ENCODE data around the gene SEC14L5. TPM values are rescaled to one million over a fixed set of nuclear protein-coding genes. Genes with fewer than 3 reads are reported as not detected.

Gene SEC14L5
- total and polyA plus RNA-seq, 10 of the 15 experiments (the other 5 are each of a cell fraction or from before 2014, with no cell fraction given), result 0.01 TPM; not detected in 9

GRCh38 chr16:4947722-4948503 is 10.2 kb upstream of the SEC14L5 start:
- peak overlapping the region; percentile 1; the same call in 1 of the 2 replicates for H2AFZ ChIP-seq (ENCODE audit: control insufficient read depth, low read depth, low read length)
- RAD21 ChIA-PET (ENCODE audit: unreplicated experiment), result no interaction called here
- ATAC-seq (no peak), FAIRE-seq (no peak), DNase-seq (ENCODE audit: low read depth, low spot score) (no peak)
- no peak overlapping the region for H3K9ac ChIP-seq (ENCODE audit: control insufficient read depth, insufficient read depth, low read length)
- BruUV-seq (replicated peaks), result no TSS peak
- H3K4me2 ChIP-seq (ENCODE audit: control insufficient read depth, insufficient read depth), result no peak overlapping the region
- peak; percentile 61 for TF ChIP-seq GABPA (IDR thresholded peaks at IDR 0.05; ENCODE audit: low read depth)
- TF ChIP-seq TBL1XR1 (IDR thresholded peaks at IDR 0.05; ENCODE audit: low read depth, low read length), result no peak
- WGBS (ENCODE audit: insufficient coverage, insufficient replicate concordance, low lambda C conversion rate, missing lambda C conversion rate), result 39% methylated on average over 16 of the region's 16 CpGs
- H3K79me2 ChIP-seq (ENCODE audit: control insufficient read depth, insufficient read depth, low read length), result no peaks in the 10 kb centered on the region
- SMC1A ChIA-PET (ENCODE audit: uncharacterized antibody, unreplicated experiment), result no interaction called here
- H3K4me3 ChIP-seq, result no peak overlapping the region
- H3K27me3 ChIP-seq (replicated peaks in 1 of 2; ENCODE audit: control insufficient read depth in 2 of 2, insufficient read depth in 2 of 2, low read length in 1 of 2), result no peaks in the 10 kb centered on the region
- no peaks in the 10 kb centered on the region for H3K9me3 ChIP-seq (replicated peaks; ENCODE audit: control insufficient read depth, insufficient read depth, low read length)
- no peaks in the 10 kb centered on the region for H3K36me3 ChIP-seq (ENCODE audit: control insufficient read depth in 2 of 2, insufficient read depth in 2 of 2, low read length in 1 of 2)
- H3K27ac ChIP-seq (ENCODE audit: control insufficient read depth, insufficient read depth), result no peak overlapping the region
- in situ Hi-C loops (cut with MboI) (no loop called here), intact Hi-C loops (cut with micrococcal nuclease; ENCODE audit: unreplicated experiment) (no loop called here)
- no peaks in the 10 kb centered on the region for H3K4me1 ChIP-seq (ENCODE audit: control insufficient read depth, insufficient read depth, low read length)
- CTCF ChIA-PET, result no interaction called here
- H4K20me1 ChIP-seq (ENCODE audit: control insufficient read depth, insufficient read depth), result no peaks in the 10 kb centered on the region
- POLR2A ChIA-PET, result no interaction called here

- FAIRE-seq (no peak), DNase-seq (ENCODE audit: low read depth, low spot score) (no peak), ATAC-seq (no peak)
- H3K27me3 ChIP-seq (replicated peaks in 1 of 2; ENCODE audit: control insufficient read depth in 2 of 2, insufficient read depth in 2 of 2, low read length in 1 of 2), result no peaks in the 10 kb centered on the region
- WGBS (ENCODE audit: insufficient coverage, insufficient replicate concordance, low lambda C conversion rate, missing lambda C conversion rate), result 51% methylated on average over 16 of the region's 16 CpGs
- no peaks in the 10 kb centered on the region for H3K9me3 ChIP-seq (replicated peaks; ENCODE audit: control insufficient read depth, insufficient read depth, low read length)
- no peak overlapping the region for H2AFZ ChIP-seq (ENCODE audit: control insufficient read depth, low read depth, low read length)
- no peaks in the 10 kb centered on the region for H3K36me3 ChIP-seq (ENCODE audit: control insufficient read depth in 2 of 2, insufficient read depth in 2 of 2, low read length in 1 of 2)
- intact Hi-C loops (cut with micrococcal nuclease; ENCODE audit: unreplicated experiment) (no loop called here), in situ Hi-C loops (cut with MboI) (no loop called here)
- ChIA-PET RAD21 (ENCODE audit: unreplicated experiment) (no interaction called here), CTCF (no interaction called here), SMC1A (ENCODE audit: uncharacterized antibody, unreplicated experiment) (no interaction called here), POLR2A (no interaction called here)
- H3K4me1 ChIP-seq (ENCODE audit: control insufficient read depth, insufficient read depth, low read length), result no peaks in the 10 kb centered on the region
- no peak overlapping the region for H3K4me2 ChIP-seq (ENCODE audit: control insufficient read depth, insufficient read depth)
- no peaks in the 10 kb centered on the region for H3K79me2 ChIP-seq (ENCODE audit: control insufficient read depth, insufficient read depth, low read length)
- H3K27ac ChIP-seq (ENCODE audit: control insufficient read depth, insufficient read depth), result no peak overlapping the region
- no peaks in the 10 kb centered on the region for H4K20me1 ChIP-seq (ENCODE audit: control insufficient read depth, insufficient read depth)
- no peak overlapping the region for H3K4me3 ChIP-seq
- H3K9ac ChIP-seq (ENCODE audit: control insufficient read depth, insufficient read depth, low read length), result no peak overlapping the region
- BruUV-seq (replicated peaks), result no TSS peak
- no peak for TF ChIP-seq ZBTB4 (CRISPR knock-in tag; IDR thresholded peaks at IDR 0.05)
- TF ChIP-seq RELA (IDR thresholded peaks at IDR 0.05; ENCODE audit: borderline replicate concordance, partially characterized antibody), result no peak
- TF ChIP-seq E2F8 (IDR thresholded peaks at IDR 0.05; ENCODE audit: low read depth, partially characterized antibody), result no peak
- no peak for TF ChIP-seq MAX (IDR thresholded peaks at IDR 0.05; ENCODE audit: low read depth, low read length)
- no peak for TF ChIP-seq YY1 (IDR thresholded peaks at IDR 0.05; ENCODE audit: low read depth, low read length)
- no peak for TF ChIP-seq FOXM1 (IDR thresholded peaks at IDR 0.05; ENCODE audit: low read depth, low read length)
- TF ChIP-seq POU2F2 (IDR thresholded peaks at IDR 0.05; ENCODE audit: borderline replicate concordance, low read depth, low read length), result no peak
Measured at GRCh38 chr16:4948903-4949766, 9.0 kb upstream of the SEC14L5 start.

Data from GM12878 (cell line).